CD4-positive, alpha-beta T cell (primary cell): Measurements from ENCODE around the gene DYNC1I2. TPM values are rescaled to one million over a fixed set of nuclear protein-coding genes. Genes with fewer than 3 reads are reported as not detected.

Experiments
- ATAC-seq: fragments of 200-7000 bp; cut with Tn5 transposase; one replicate; pipeline ENCODE4 v1.10.0; 2022; ENCODE audit warnings: mild to moderate bottlenecking; ENCODE audit not compliant: poor library complexity
- CTCF ChIA-PET: fragments of 350-600 bp; sonication (Branson Sonifier 250); formaldehyde crosslinking; loops from one replicate; lab custom pipeline; 2021; ENCODE audit warnings: antibody characterized with exemption, inconsistent platforms; lab: Charles Lee
- POLR2A ChIA-PET: fragments of 350-600 bp; sonication (Branson Sonifier 250); formaldehyde crosslinking; loops from one replicate; lab custom pipeline; 2021; ENCODE audit warnings: antibody characterized with exemption, inconsistent platforms; lab: Charles Lee
- DNase-seq, 14 experiments: peaks; one replicate each; pipeline ENCODE4 v3.0.0-alpha.2; 2013 to 2020; ENCODE audit warnings: mixed read lengths in 2 of 14
- H3K27ac ChIP-seq, 2 donors: one replicate each; pipeline versions ENCODE4 v1.5.1 to v1.7.0; 2013; ENCODE audit warnings: low read length in 2 of 2, low read depth in 1 of 2, mild to moderate bottlenecking in 1 of 2
- H3K27me3 ChIP-seq, 2 experiments: 1 replicate in 1 of 2; 2 replicates in 1 of 2; pipeline versions ENCODE4 v1.6.1 to v1.7.0; 2013; ENCODE audit warnings: low read length in 2 of 2, control low read depth in 1 of 2, mild to moderate bottlenecking in 1 of 2, moderate library complexity in 1 of 2; ENCODE audit not compliant: insufficient read depth in 2 of 2, control insufficient read depth in 1 of 2
- H3K36me3 ChIP-seq: one replicate; pipeline ENCODE4 v1.6.1; 2013; ENCODE audit warnings: low read length, control low read depth; ENCODE audit not compliant: insufficient read depth
- H3K4me1 ChIP-seq: one replicate; pipeline ENCODE4 v1.6.1; 2013; ENCODE audit warnings: low read length, control low read depth; ENCODE audit not compliant: insufficient read depth
- H3K4me3 ChIP-seq: one replicate; pipeline ENCODE4 v1.5.1; 2013; ENCODE audit warnings: mild to moderate bottlenecking, low read length, moderate library complexity
- H3K9me3 ChIP-seq, 2 experiments: 1 replicate in 1 of 2; 2 replicates in 1 of 2; pipeline versions ENCODE4 v1.6.1 to v1.7.0; 2013; ENCODE audit warnings: low read length in 2 of 2, mild to moderate bottlenecking in 2 of 2, control low read depth in 1 of 2, moderate library complexity in 1 of 2; ENCODE audit not compliant: control insufficient read depth in 1 of 2, insufficient read depth in 1 of 2
- H3K27ac Mint-ChIP-seq: one replicate; pipeline ENCODE4 v1.8.0; 2020; ENCODE audit warnings: mixed read lengths
- H3K27me3 Mint-ChIP-seq: one replicate; pipeline ENCODE4 v1.8.0; 2021; ENCODE audit warnings: mixed read lengths
- H3K36me3 Mint-ChIP-seq: one replicate; pipeline ENCODE4 v1.8.0; 2021; ENCODE audit warnings: low read depth, mixed read lengths
- H3K4me1 Mint-ChIP-seq: one replicate; pipeline ENCODE4 v1.8.0; 2021; ENCODE audit warnings: low read depth, mixed read lengths
- H3K4me3 Mint-ChIP-seq: one replicate; pipeline ENCODE4 v1.8.0; 2020; ENCODE audit warnings: mild to moderate bottlenecking, mixed read lengths
- H3K9me3 Mint-ChIP-seq: one replicate; pipeline ENCODE4 v1.8.0; 2020; ENCODE audit warnings: mixed read lengths
- intact Hi-C, 2 experiments: fragments of 100-400 bp; cut with DNase I in 1 of 2; cut with micrococcal nuclease in 1 of 2; formaldehyde crosslinking; loops; one replicate each; pipeline versions ENCODE4 v1.15.1 to v1.9.0; 2023 to 2025; cut with DNase I, micrococcal nuclease
- total RNA-seq, 174 experiments: library from RNA in 2 of 174; stranded (reverse) in 2 of 174; gene quantifications; one replicate each; pipeline ENCODE4 v1.2.3 and lab custom pipeline; 2021 to 2026
- TF ChIP-seq, protein P1 (sequence below): fragments of 200-600 bp; IDR thresholded peaks from one replicate; pipeline ENCODE4 v1.8.0; 2022; ENCODE audit warnings: antibody characterized with exemption, mild to moderate bottlenecking

The DYNC1I2 gene
- total RNA-seq, 2 experiments from 2014 or later = 10.5 to 11.6 TPM

DNA sequence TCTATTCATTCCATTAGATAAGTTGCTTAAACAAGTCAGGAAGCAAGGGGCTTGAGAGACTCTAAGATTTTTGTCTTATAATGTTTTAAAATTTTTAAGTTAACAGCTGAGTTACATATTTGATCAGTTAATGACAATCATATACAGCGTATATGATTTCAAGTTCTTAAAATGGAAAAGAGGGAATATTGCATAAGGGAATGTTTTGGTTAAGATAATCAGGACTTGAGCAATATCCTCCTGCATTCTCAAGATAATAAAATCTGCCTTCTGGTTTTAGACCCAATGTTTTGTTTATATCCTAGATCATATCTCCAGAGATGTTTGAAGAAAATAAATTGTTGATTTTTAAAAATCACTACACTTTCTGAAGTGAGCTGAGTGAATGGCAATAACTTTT is 13.4 kb upstream of the DYNC1I2 start:
- H3K4me3 ChIP-seq = no peak overlapping the region
- CTCF ChIA-PET = no interaction called here
- ATAC-seq (no peak), DNase-seq (no peak)
- H3K36me3 ChIP-seq = no peaks in the 10 kb centered on the region
- Mint-ChIP-seq H3K4me1 (no peaks in the 10 kb centered on the region), H3K27ac (no peak overlapping the region), H3K27me3 (peaks cover 5% of the 10 kb centered on the region), H3K9me3 (no peaks in the 10 kb centered on the region), H3K4me3 (no peak overlapping the region), H3K36me3 (no peaks in the 10 kb centered on the region)
- POLR2A ChIA-PET = no interaction called here
- H3K27ac ChIP-seq = no peak overlapping the region
- no peaks in the 10 kb centered on the region for H3K4me1 ChIP-seq
- intact Hi-C loops = no loop called here
- H3K27me3 ChIP-seq = no peaks in the 10 kb centered on the region
- TF ChIP-seq, protein P1, sequence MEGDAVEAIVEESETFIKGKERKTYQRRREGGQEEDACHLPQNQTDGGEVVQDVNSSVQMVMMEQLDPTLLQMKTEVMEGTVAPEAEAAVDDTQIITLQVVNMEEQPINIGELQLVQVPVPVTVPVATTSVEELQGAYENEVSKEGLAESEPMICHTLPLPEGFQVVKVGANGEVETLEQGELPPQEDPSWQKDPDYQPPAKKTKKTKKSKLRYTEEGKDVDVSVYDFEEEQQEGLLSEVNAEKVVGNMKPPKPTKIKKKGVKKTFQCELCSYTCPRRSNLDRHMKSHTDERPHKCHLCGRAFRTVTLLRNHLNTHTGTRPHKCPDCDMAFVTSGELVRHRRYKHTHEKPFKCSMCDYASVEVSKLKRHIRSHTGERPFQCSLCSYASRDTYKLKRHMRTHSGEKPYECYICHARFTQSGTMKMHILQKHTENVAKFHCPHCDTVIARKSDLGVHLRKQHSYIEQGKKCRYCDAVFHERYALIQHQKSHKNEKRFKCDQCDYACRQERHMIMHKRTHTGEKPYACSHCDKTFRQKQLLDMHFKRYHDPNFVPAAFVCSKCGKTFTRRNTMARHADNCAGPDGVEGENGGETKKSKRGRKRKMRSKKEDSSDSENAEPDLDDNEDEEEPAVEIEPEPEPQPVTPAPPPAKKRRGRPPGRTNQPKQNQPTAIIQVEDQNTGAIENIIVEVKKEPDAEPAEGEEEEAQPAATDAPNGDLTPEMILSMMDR = no peak
- no peaks in the 10 kb centered on the region for H3K9me3 ChIP-seq

DNA sequence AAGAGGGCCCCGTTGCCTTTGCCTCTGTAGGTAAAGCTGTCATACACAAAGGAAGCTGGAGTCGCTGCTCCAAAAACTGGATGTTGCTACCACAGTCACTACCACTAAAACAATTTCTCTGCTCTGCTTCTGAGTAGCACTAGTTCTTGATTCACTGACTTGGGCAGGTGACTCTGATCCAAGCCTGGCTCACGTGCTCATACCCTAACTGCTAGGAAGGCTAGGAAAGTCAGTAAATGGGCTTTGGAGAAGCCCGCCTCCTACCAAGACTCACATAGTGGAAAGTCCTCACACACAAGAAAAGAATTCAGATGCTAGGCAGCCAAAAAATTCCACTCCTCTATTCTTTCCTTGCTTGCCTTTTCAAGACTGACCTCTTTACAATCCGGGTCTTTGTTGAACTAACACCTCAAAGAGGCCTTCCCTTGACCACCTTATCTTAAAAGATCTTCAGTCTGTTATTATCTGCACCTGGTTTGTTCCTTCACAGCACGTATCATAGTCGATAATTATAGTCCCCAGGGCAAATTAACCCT is 11.4 kb upstream of the DYNC1I2 start:
- H3K27me3 Mint-ChIP-seq = peaks cover 5% of the 10 kb centered on the region
- no peaks in the 10 kb centered on the region for H3K9me3 Mint-ChIP-seq
- no peaks in the 10 kb centered on the region for H3K4me1 Mint-ChIP-seq
- no peak for DNase-seq
- no peak overlapping the region for H3K4me3 ChIP-seq
- H3K36me3 Mint-ChIP-seq = no peaks in the 10 kb centered on the region
- no peaks in the 10 kb centered on the region for H3K36me3 ChIP-seq
- no peak overlapping the region for H3K27ac ChIP-seq
- TF ChIP-seq, protein P1 = no peak
- ATAC-seq = no peak
- ChIA-PET POLR2A (no interaction called here), CTCF (no interaction called here)
- no peaks in the 10 kb centered on the region for H3K4me1 ChIP-seq
- no peaks in the 10 kb centered on the region for H3K27me3 ChIP-seq
- no peak overlapping the region for H3K4me3 Mint-ChIP-seq
- H3K27ac Mint-ChIP-seq = no peak overlapping the region
- H3K9me3 ChIP-seq = no peaks in the 10 kb centered on the region
- intact Hi-C loops = no loop called here

DNA sequence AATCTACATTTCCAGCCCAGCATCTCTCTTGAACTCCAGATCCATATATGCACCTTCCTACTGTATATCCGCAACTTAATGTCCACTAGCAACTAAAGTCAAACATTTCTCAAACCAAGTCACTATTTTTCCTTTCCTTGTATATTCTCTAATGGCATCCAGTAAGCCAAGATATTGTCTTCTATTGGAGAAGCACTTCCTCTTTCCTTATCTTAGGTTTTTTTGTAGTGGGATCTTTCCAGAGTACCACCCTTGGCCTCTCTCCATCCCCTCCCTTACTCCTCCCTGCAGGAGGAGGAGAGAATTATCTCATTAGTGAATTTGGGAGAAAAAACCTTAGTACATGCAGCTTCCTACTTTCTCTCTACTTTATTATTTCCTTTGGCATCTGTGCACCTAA is 8.7 kb upstream of the DYNC1I2 start:
- Histone ChIP-seq H3K36me3 (no peaks in the 10 kb centered on the region), H3K27me3 (no peaks in the 10 kb centered on the region), H3K27ac (no peak overlapping the region), H3K4me1 (no peaks in the 10 kb centered on the region), H3K9me3 (no peaks in the 10 kb centered on the region), H3K4me3 (no peak overlapping the region)
- ATAC-seq (no peak), DNase-seq (no peak)
- Mint-ChIP-seq H3K27me3 (peaks cover 5% of the 10 kb centered on the region), H3K4me3 (no peak overlapping the region), H3K9me3 (no peaks in the 10 kb centered on the region), H3K36me3 (no peaks in the 10 kb centered on the region), H3K4me1 (no peaks in the 10 kb centered on the region), H3K27ac (no peak overlapping the region)
- POLR2A ChIA-PET = no interaction called here
- CTCF ChIA-PET = no interaction called here
- intact Hi-C loops = no loop called here
- TF ChIP-seq, protein P1 = no peak
